Neural progenitor cell (in vitro differentiated cells): Measurements from ENCODE around the gene ADGB. TPM values are rescaled to one million over a fixed set of nuclear protein-coding genes. Genes with fewer than 3 reads are reported as not detected.

Experiments used
- DNase-seq: peaks from one replicate; pipeline ENCODE4 v3.0.0-alpha.2; 2016; ENCODE audit warnings: low spot score
- H2AFZ ChIP-seq: fragments of 200-600 bp; sonication (generic); replicated peaks from 2 replicates; pipeline ENCODE4 v1.6.1; 2016; ENCODE audit warnings: antibody characterized with exemption
- H3F3A ChIP-seq: fragments of 200-600 bp; sonication (generic); 2 replicates; pipeline ENCODE4 v1.6.1; 2016; ENCODE audit warnings: antibody characterized with exemption, low read depth
- H3K27ac ChIP-seq: fragments of 200-600 bp; sonication (generic); 2 replicates; pipeline ENCODE4 v1.5.1; 2016; ENCODE audit warnings: mild to moderate bottlenecking
- H3K27me3 ChIP-seq: fragments of 200-600 bp; sonication (generic); 2 replicates; pipeline ENCODE4 v1.6.1; 2016; ENCODE audit warnings: mild to moderate bottlenecking, moderate library complexity
- H3K36me3 ChIP-seq: fragments of 200-600 bp; sonication (generic); 2 replicates; pipeline ENCODE4 v1.5.1; 2016
- H3K4me1 ChIP-seq: fragments of 200-600 bp; sonication (generic); 2 replicates; pipeline ENCODE4 v1.6.1; 2016; ENCODE audit warnings: mixed run types
- H3K4me2 ChIP-seq: fragments of 200-600 bp; sonication (generic); 2 replicates; pipeline ENCODE4 v1.6.1; 2016
- H3K4me3 ChIP-seq: fragments of 200-600 bp; sonication (generic); 2 replicates; pipeline ENCODE4 v1.5.1; 2016
- H3K79me2 ChIP-seq: fragments of 200-600 bp; sonication (generic); 2 replicates; pipeline ENCODE4 v1.6.1; 2016; ENCODE audit warnings: low read depth
- H3K9ac ChIP-seq: fragments of 200-600 bp; sonication (generic); 2 replicates; pipeline ENCODE4 v1.6.1; 2016
- H3K9me3 ChIP-seq: fragments of 200-600 bp; sonication (generic); 2 replicates; pipeline ENCODE4 v1.5.1; 2016; ENCODE audit warnings: low read depth
- H4K20me1 ChIP-seq: fragments of 200-600 bp; sonication (generic); 2 replicates; pipeline ENCODE4 v1.6.1; 2016; ENCODE audit warnings: low read depth
- H3K27ac Mint-ChIP-seq: 3 replicates; pipeline ENCODE4 v1.8.0; 2021; ENCODE audit warnings: mixed read lengths
- H3K27me3 Mint-ChIP-seq: 2 replicates; pipeline ENCODE4 v1.8.0; 2022; ENCODE audit warnings: low read depth, mild to moderate bottlenecking, inconsistent platforms, moderate library complexity, mixed read lengths; ENCODE audit not compliant: insufficient read depth
- H3K36me3 Mint-ChIP-seq: 3 replicates; pipeline ENCODE4 v1.8.0; 2021; ENCODE audit warnings: mixed read lengths
- H3K4me1 Mint-ChIP-seq: 3 replicates; pipeline ENCODE4 v1.8.0; 2021; ENCODE audit warnings: mixed read lengths
- H3K4me3 Mint-ChIP-seq: 3 replicates; pipeline ENCODE4 v1.8.0; 2021; ENCODE audit warnings: mild to moderate bottlenecking, moderate library complexity, mixed read lengths
- H3K9me3 Mint-ChIP-seq: 3 replicates; pipeline ENCODE4 v1.8.0; 2020; ENCODE audit warnings: mixed read lengths
- EZH2 ChIP-seq: fragments of 200-600 bp; sonication (generic); IDR thresholded peaks from 2 replicates; pipeline ENCODE4 v1.6.1; 2017; ENCODE audit warnings: antibody characterized with exemption, mild to moderate bottlenecking, moderate library complexity
- EZH2phosphoT487 ChIP-seq: fragments of 200-600 bp; sonication (generic); IDR thresholded peaks from 2 replicates; pipeline ENCODE4 v1.6.1; 2017; ENCODE audit warnings: antibody characterized with exemption
- total RNA-seq: library from RNA; depleted of rRNA; stranded (reverse); fragments of >200 nt; gene quantifications from 2 replicates; pipeline ENCODE4 v1.2.3, GENCODE V29; 2015; ENCODE audit warnings: low replicate concordance
- TF ChIP-seq, protein P1 (sequence below): fragments of 200-600 bp; sonication (generic); IDR thresholded peaks from 2 replicates; pipeline ENCODE4 v1.5.1; 2017; ENCODE audit warnings: antibody characterized with exemption, mild to moderate bottlenecking

ADGB gene
- total RNA-seq, 1 donor from 2014 or later, result not detected

DNA sequence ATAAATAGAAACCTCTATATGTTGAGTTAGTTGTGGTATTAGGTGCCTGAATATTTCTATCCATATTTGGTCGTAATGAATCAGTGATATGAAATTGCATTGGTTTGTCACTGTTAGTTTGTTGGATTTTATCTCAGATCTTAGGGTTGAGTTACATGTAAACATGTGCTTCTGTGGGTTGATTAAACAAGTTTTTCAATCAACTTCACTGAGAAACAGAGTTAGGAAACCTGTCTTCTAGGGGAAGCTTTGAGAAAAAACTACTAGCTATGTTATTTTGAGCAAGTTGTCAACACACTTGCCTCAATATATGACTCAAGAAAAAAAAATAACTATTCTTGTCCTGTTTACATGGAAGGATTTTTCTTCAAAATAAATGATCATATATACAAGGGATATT lies 14.8 kb upstream of the ADGB start:
- no peak overlapping the region for H3K4me3 ChIP-seq
- no peak overlapping the region for H2AFZ ChIP-seq
- no peaks in the 10 kb centered on the region for H4K20me1 ChIP-seq
- H3K27me3 Mint-ChIP-seq, result no peaks in the 10 kb centered on the region
- H3K27me3 ChIP-seq, result no peaks in the 10 kb centered on the region
- no peak overlapping the region for H3K9ac ChIP-seq
- H3K36me3 ChIP-seq, result no peaks in the 10 kb centered on the region
- no peaks in the 10 kb centered on the region for H3K79me2 ChIP-seq
- no peaks in the 10 kb centered on the region for H3K4me1 ChIP-seq
- no peak overlapping the region for H3K27ac Mint-ChIP-seq
- no peaks in the 10 kb centered on the region for H3F3A ChIP-seq
- H3K4me1 Mint-ChIP-seq, result no peaks in the 10 kb centered on the region
- no peak for DNase-seq
- H3K4me3 Mint-ChIP-seq, result no peak overlapping the region
- no peaks in the 10 kb centered on the region for H3K9me3 ChIP-seq
- no peaks in the 10 kb centered on the region for H3K9me3 Mint-ChIP-seq
- TF ChIP-seq EZH2 (no peak), EZH2phosphoT487 (no peak)
- TF ChIP-seq, protein P1, sequence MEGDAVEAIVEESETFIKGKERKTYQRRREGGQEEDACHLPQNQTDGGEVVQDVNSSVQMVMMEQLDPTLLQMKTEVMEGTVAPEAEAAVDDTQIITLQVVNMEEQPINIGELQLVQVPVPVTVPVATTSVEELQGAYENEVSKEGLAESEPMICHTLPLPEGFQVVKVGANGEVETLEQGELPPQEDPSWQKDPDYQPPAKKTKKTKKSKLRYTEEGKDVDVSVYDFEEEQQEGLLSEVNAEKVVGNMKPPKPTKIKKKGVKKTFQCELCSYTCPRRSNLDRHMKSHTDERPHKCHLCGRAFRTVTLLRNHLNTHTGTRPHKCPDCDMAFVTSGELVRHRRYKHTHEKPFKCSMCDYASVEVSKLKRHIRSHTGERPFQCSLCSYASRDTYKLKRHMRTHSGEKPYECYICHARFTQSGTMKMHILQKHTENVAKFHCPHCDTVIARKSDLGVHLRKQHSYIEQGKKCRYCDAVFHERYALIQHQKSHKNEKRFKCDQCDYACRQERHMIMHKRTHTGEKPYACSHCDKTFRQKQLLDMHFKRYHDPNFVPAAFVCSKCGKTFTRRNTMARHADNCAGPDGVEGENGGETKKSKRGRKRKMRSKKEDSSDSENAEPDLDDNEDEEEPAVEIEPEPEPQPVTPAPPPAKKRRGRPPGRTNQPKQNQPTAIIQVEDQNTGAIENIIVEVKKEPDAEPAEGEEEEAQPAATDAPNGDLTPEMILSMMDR, result no peak
- H3K4me2 ChIP-seq, result no peak overlapping the region
- no peaks in the 10 kb centered on the region for H3K36me3 Mint-ChIP-seq
- no peak overlapping the region for H3K27ac ChIP-seq

DNA sequence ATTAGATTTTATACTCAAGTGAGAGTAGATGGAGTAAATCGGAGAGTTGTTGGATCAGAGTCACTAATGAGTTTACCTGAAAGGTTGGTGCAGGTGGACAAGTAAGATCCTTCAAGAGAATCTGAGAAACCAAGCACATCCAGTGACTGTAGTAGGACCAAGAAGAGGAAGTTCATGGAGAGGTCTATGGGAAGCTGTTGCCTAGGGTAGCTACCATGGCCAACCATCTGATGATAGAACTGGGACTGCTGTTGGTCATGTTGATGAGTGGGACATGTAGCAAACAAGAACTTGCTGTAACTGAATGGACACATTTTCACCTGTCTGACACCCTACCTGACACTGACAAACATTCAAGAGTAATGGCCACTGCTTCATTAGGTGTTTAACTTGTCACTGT lies 11.3 kb upstream of the ADGB start:
- no peaks in the 10 kb centered on the region for H3K36me3 Mint-ChIP-seq
- H3K27me3 Mint-ChIP-seq, result no peaks in the 10 kb centered on the region
- Histone ChIP-seq H3K79me2 (no peaks in the 10 kb centered on the region), H3K4me2 (no peak overlapping the region), H3K9ac (no peak overlapping the region), H3K4me3 (no peak overlapping the region), H3K36me3 (no peaks in the 10 kb centered on the region), H3K4me1 (no peaks in the 10 kb centered on the region), H3F3A (no peaks in the 10 kb centered on the region), H3K27me3 (no peaks in the 10 kb centered on the region), H2AFZ (no peak overlapping the region), H4K20me1 (no peaks in the 10 kb centered on the region), H3K27ac (no peak overlapping the region), H3K9me3 (no peaks in the 10 kb centered on the region)
- H3K4me1 Mint-ChIP-seq, result no peaks in the 10 kb centered on the region
- H3K4me3 Mint-ChIP-seq, result no peak overlapping the region
- no peak for DNase-seq
- H3K9me3 Mint-ChIP-seq, result no peaks in the 10 kb centered on the region
- H3K27ac Mint-ChIP-seq, result no peak overlapping the region
- TF ChIP-seq EZH2, result no peak
- TF ChIP-seq, protein P1, result no peak
- no peak for TF ChIP-seq EZH2phosphoT487

DNA sequence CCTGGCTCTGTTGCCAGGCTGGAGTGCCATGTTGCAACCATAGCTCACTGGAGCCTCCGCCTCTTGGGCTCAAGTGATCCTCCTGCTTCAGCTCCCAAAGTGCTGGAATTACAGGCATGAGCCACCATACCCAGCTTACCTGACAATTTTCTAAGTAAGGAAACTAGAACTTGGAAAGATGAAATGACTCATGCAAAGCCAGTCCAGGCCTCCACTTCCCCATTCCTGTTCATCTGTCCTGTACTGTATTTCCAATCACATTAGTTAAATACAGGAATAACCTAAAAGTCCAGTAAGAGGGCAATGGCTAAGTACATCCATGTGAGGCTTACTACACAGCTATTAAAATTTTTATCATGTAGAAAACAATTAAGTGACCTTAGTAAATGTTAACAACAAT lies 8.3 kb upstream of the ADGB start:
- no peaks in the 10 kb centered on the region for H3K4me1 Mint-ChIP-seq
- no peaks in the 10 kb centered on the region for H3K36me3 Mint-ChIP-seq

More for the DNA sequence above, 8.3 kb upstream of the ADGB start:
- no peak for TF ChIP-seq EZH2phosphoT487
- TF ChIP-seq, protein P1, result no peak
- no peak for TF ChIP-seq EZH2
- no peaks in the 10 kb centered on the region for H3K9me3 Mint-ChIP-seq
- Histone ChIP-seq H3K79me2 (no peaks in the 10 kb centered on the region), H3K27me3 (no peaks in the 10 kb centered on the region), H3K4me1 (no peaks in the 10 kb centered on the region), H4K20me1 (no peaks in the 10 kb centered on the region), H3F3A (no peaks in the 10 kb centered on the region), H3K36me3 (no peaks in the 10 kb centered on the region), H3K4me3 (no peak overlapping the region), H3K9ac (no peak overlapping the region), H3K9me3 (no peaks in the 10 kb centered on the region), H3K4me2 (no peak overlapping the region), H2AFZ (no peak overlapping the region), H3K27ac (no peak overlapping the region)
- DNase-seq, result no peak
- H3K27ac Mint-ChIP-seq, result no peak overlapping the region
- H3K4me3 Mint-ChIP-seq, result no peak overlapping the region
- H3K27me3 Mint-ChIP-seq, result no peaks in the 10 kb centered on the region
